A673 (cell line): ENCODE results near the gene HBG2. TPM values are rescaled to one million over a fixed set of nuclear protein-coding genes. Genes with fewer than 3 reads are reported as not detected.

ENCODE experiments used
- BruUV-seq: library from RNA; stranded (reverse); fragments of 400-500 nt; replicated peaks from 2 replicates; lab custom pipeline; 2021; lab: Mats Ljungman, UMichigan
- CTCF ChIA-PET: fragments of 300-600 bp; sonication (Branson Sonifier 250); formaldehyde crosslinking; loops from one replicate; lab custom pipeline; 2022; ENCODE audit warnings: antibody characterized with exemption; lab: Charles Lee
- POLR2A ChIA-PET: fragments of 300-600 bp; sonication (Branson Sonifier 250); formaldehyde crosslinking; loops from one replicate; lab custom pipeline; 2022; ENCODE audit warnings: antibody characterized with exemption; ENCODE audit not compliant: low non-redundant PET; lab: Charles Lee
- DNase-seq: peaks from one replicate; pipeline ENCODE4 v3.0.0-alpha.2; 2015; ENCODE audit warnings: low spot score
- H3K27ac ChIP-seq: fragments of 200-600 bp; sonication (generic); 2 replicates; pipeline ENCODE4 v1.5.1; 2016; ENCODE audit warnings: mixed run types, low read depth, mild to moderate bottlenecking, mixed read lengths, antibody characterized with exemption, low read length; ENCODE audit not compliant: poor library complexity, severe bottlenecking
- H3K27me3 ChIP-seq: fragments of 200-600 bp; sonication (generic); replicated peaks from 2 replicates; pipeline ENCODE4 v1.6.1; 2017; ENCODE audit warnings: mixed run types, low read depth, mild to moderate bottlenecking, mixed read lengths, antibody characterized with exemption, low read length; ENCODE audit not compliant: insufficient read depth, poor library complexity
- H3K36me3 ChIP-seq: fragments of 200-600 bp; sonication (generic); 2 replicates; pipeline ENCODE4 v1.6.1; 2016; ENCODE audit warnings: mixed run types, mild to moderate bottlenecking, mixed read lengths, antibody characterized with exemption, low read length; ENCODE audit not compliant: insufficient read depth, poor library complexity, severe bottlenecking
- H3K4me1 ChIP-seq: fragments of 200-600 bp; sonication (generic); 2 replicates; pipeline ENCODE4 v1.6.1; 2017; ENCODE audit warnings: mixed run types, mild to moderate bottlenecking, mixed read lengths, antibody characterized with exemption, low read length; ENCODE audit not compliant: insufficient read depth, poor library complexity, severe bottlenecking
- H3K4me3 ChIP-seq: fragments of 200-600 bp; sonication (generic); 2 replicates; pipeline ENCODE4 v1.5.1; 2016; ENCODE audit warnings: low read depth, mixed run types, mild to moderate bottlenecking, mixed read lengths, low read length; ENCODE audit not compliant: poor library complexity, severe bottlenecking
- H3K9me3 ChIP-seq: fragments of 200-600 bp; sonication (generic); 2 replicates; pipeline ENCODE4 v1.6.1; 2016; ENCODE audit warnings: mixed run types, low read depth, mild to moderate bottlenecking, mixed read lengths, antibody characterized with exemption, low read length; ENCODE audit not compliant: poor library complexity, severe bottlenecking
- EZH2 ChIP-seq: fragments of 200-600 bp; sonication (generic); IDR thresholded peaks from 2 replicates; pipeline ENCODE4 v1.6.1; 2017; ENCODE audit warnings: borderline replicate concordance, low read depth, mild to moderate bottlenecking, mixed read lengths, antibody characterized with exemption, low read length; ENCODE audit not compliant: poor library complexity, severe bottlenecking
- intact Hi-C: fragments of 100-400 bp; cut with micrococcal nuclease; formaldehyde crosslinking; loops from one replicate; pipeline ENCODE4 v1.10.0; 2022; ENCODE audit not compliant: unreplicated experiment
- total RNA-seq: library from RNA; stranded (reverse); gene quantifications from 2 replicates; pipeline ENCODE4 v1.2.3, GENCODE V29; 2021
- TF ChIP-seq, protein P1 (sequence below): fragments of 300-800, 200-600 bp; sonication (generic); conservative IDR thresholded peaks from 2 replicates; pipeline ENCODE4 v1.5.1; 2017; ENCODE audit warnings: low read depth, mild to moderate bottlenecking, antibody characterized with exemption, low read length, moderate library complexity, mixed read lengths

The HBG2 gene
- total RNA-seq, 1 experiment from 2014 or later, result not detected

DNA sequence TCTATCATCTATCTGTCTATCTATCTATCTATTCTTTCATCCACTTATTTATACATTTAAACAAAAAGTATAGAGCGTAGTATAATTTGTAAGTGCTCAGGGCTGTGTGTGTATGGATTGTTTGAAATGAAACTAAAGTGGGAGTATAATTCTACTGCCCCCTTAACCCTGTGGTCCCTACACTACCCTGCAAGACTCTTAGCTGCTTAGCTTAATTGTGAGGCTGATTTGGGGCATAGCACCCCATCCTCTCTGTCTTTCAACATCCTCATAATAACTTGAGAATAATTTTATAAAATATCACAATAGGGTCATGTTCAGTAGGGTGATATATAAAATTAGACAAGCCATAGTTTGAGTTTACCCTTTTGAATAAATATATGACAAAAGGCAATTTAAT is 35.5 kb upstream of the HBG2 start:
- Histone ChIP-seq H3K9me3 (no peaks in the 10 kb centered on the region), H3K36me3 (no peaks in the 10 kb centered on the region), H3K27me3 (no peaks in the 10 kb centered on the region), H3K4me3 (no peak overlapping the region), H3K4me1 (no peaks in the 10 kb centered on the region), H3K27ac (no peak overlapping the region)
- BruUV-seq, result no TSS peak
- POLR2A ChIA-PET, result no interaction called here
- CTCF ChIA-PET, result no interaction called here
- no peak for TF ChIP-seq EZH2
- TF ChIP-seq, protein P1, sequence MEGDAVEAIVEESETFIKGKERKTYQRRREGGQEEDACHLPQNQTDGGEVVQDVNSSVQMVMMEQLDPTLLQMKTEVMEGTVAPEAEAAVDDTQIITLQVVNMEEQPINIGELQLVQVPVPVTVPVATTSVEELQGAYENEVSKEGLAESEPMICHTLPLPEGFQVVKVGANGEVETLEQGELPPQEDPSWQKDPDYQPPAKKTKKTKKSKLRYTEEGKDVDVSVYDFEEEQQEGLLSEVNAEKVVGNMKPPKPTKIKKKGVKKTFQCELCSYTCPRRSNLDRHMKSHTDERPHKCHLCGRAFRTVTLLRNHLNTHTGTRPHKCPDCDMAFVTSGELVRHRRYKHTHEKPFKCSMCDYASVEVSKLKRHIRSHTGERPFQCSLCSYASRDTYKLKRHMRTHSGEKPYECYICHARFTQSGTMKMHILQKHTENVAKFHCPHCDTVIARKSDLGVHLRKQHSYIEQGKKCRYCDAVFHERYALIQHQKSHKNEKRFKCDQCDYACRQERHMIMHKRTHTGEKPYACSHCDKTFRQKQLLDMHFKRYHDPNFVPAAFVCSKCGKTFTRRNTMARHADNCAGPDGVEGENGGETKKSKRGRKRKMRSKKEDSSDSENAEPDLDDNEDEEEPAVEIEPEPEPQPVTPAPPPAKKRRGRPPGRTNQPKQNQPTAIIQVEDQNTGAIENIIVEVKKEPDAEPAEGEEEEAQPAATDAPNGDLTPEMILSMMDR, result no peak
- intact Hi-C loops, result loop anchor here (5.0 kb wide), 1 partner anchor 168 kb away; no protein-coding TSS in a partner anchor
- DNase-seq, result no peak

DNA sequence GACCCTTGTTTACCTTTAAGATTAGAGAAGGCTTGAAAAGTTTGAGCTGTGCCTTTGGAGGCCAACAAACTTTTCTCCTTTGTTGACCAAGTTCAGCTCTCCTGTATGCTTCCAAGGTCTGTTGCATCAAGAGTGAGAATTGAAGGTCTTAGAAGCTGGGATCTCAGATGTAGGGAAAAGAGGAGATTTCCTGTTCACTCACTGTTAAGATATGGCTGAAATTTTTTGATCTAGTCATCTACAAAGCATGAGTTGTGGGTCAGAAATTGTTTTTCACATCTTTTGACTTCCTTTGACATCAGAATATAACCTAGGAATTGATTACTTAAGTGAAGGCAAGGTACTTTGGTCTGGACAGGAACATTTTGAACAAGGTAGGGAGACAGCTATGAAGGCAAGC is 35.1 kb upstream of the HBG2 start:
- H3K27ac ChIP-seq, result no peak overlapping the region
- no peaks in the 10 kb centered on the region for H3K36me3 ChIP-seq
- no TSS peak for BruUV-seq
- no peaks in the 10 kb centered on the region for H3K4me1 ChIP-seq
- intact Hi-C loops, result loop anchor here (5.0 kb wide), 1 partner anchor 167 kb away; no protein-coding TSS in a partner anchor
- TF ChIP-seq, protein P1, result no peak
- TF ChIP-seq EZH2, result no peak
- POLR2A ChIA-PET, result no interaction called here
- H3K4me3 ChIP-seq, result no peak overlapping the region
- H3K9me3 ChIP-seq, result no peaks in the 10 kb centered on the region
- DNase-seq, result no peak
- H3K27me3 ChIP-seq, result no peaks in the 10 kb centered on the region
- CTCF ChIA-PET, result no interaction called here

- no peak for DNase-seq
- H3K4me3 ChIP-seq, result no peak overlapping the region
- BruUV-seq, result no TSS peak
- intact Hi-C loops, result no loop called here
- POLR2A ChIA-PET, result no interaction called here
- no peaks in the 10 kb centered on the region for H3K4me1 ChIP-seq
- H3K9me3 ChIP-seq, result no peaks in the 10 kb centered on the region
- no peaks in the 10 kb centered on the region for H3K27me3 ChIP-seq
- H3K27ac ChIP-seq, result no peak overlapping the region
- TF ChIP-seq EZH2, result no peak
- CTCF ChIA-PET, result no interaction called here
- H3K36me3 ChIP-seq, result no peaks in the 10 kb centered on the region
Observed at GRCh38 chr11:5288906-5289550, 34.4 kb upstream of the HBG2 start.
